RCC 7860 (cell line): ENCODE results near the gene YIPF3.
A peak's percentile ranks its signal among the peaks of the same experiment; 100 is the strongest.
"Not testable (repeated sequence)": the region's sequence is repeated elsewhere in the genome, so short reads cannot be mapped to it uniquely, and the experiment has no call there.

ENCODE experiments used
- DNase-seq: peaks from one replicate; pipeline ENCODE4 v3.0.0-alpha.2; 2015; ENCODE audit warnings: low spot score
- FAIRE-seq: peaks from 2 replicates; lab custom pipeline; 2012; peaks lifted over from hg19 to GRCh38; lab: Jason Lieb, UNC

The YIPF3 gene

GRCh38 chr6:43516697-43517504 lies at the start of gene YIPF3, which contains the start of gene POLR1C:
Gene YIPF3 (minus strand): TSS chr6:43516926. CDS start chr6:43516807, 119 bp downstream.
Gene POLR1C (plus strand): TSS chr6:43517089. CDS start chr6:43517110, 21 bp downstream.
- peak; percentile 92 for DNase-seq
- FAIRE-seq, result peak; percentile 69

GRCh38 chr6:43559328-43559727 lies 42.6 kb upstream of the YIPF3 start:
- no peak for DNase-seq
- FAIRE-seq, result no peak

GRCh38 chr6:43557620-43558019 lies 40.9 kb upstream of the YIPF3 start:
- FAIRE-seq, result not testable (repeated sequence)

GRCh38 chr6:43547222-43547621 lies 30.5 kb upstream of the YIPF3 start:
- DNase-seq, result no peak
- no peak for FAIRE-seq

More at GRCh38 chr6:43557620-43558019, 40.9 kb upstream of the YIPF3 start:
- DNase-seq, result not testable (repeated sequence)

- FAIRE-seq (no peak), DNase-seq (no peak)
These were observed 27.7 kb upstream of the YIPF3 start for GRCh38 chr6:43544461-43544860.

- FAIRE-seq (no peak), DNase-seq (no peak)
These were observed 25.2 kb upstream of the YIPF3 start for GRCh38 chr6:43541774-43542471.

GRCh38 chr6:43540507-43540906 lies 23.8 kb upstream of the YIPF3 start:
- no peak for DNase-seq
- FAIRE-seq, result no peak

GRCh38 chr6:43539409-43539808 lies 22.7 kb upstream of the YIPF3 start:
- FAIRE-seq, DNase-seq: not testable (repeated sequence)

GRCh38 chr6:43538986-43539385 lies 22.3 kb upstream of the YIPF3 start:
- not testable (repeated sequence) for FAIRE-seq, DNase-seq

- DNase-seq, result no peak
- no peak for FAIRE-seq
These were observed 15.5 kb upstream of the YIPF3 start for GRCh38 chr6:43532201-43532600.

- no peak for FAIRE-seq
These were observed 7.8 kb upstream of the YIPF3 start for GRCh38 chr6:43524483-43524961.

GRCh38 chr6:43523284-43523683 lies 6.6 kb upstream of the YIPF3 start:
- DNase-seq, result no peak
- no peak for FAIRE-seq

More at GRCh38 chr6:43524483-43524961, 7.8 kb upstream of the YIPF3 start:
- DNase-seq, result no peak

GRCh38 chr6:43522547-43523261 lies 6.0 kb upstream of the YIPF3 start:
- FAIRE-seq, result no peak

GRCh38 chr6:43521836-43522235 lies 5.1 kb upstream of the YIPF3 start:
- FAIRE-seq, result no peak
- no peak for DNase-seq

More at GRCh38 chr6:43522547-43523261, 6.0 kb upstream of the YIPF3 start:
- no peak for DNase-seq

- DNase-seq (no peak), FAIRE-seq (no peak)
These were observed 3.4 kb upstream of the YIPF3 start for GRCh38 chr6:43520097-43520496.

GRCh38 chr6:43517505-43518357 lies 1.0 kb upstream of the YIPF3 start:
- no peak for FAIRE-seq
- no peak for DNase-seq

- DNase-seq, result no peak
These were observed 394 bp downstream of the YIPF3 start for GRCh38 chr6:43516367-43516696.

GRCh38 chr6:43515808-43516207 lies 918 bp downstream of the YIPF3 start:
- DNase-seq (no peak), FAIRE-seq (no peak)

More at GRCh38 chr6:43516367-43516696, 394 bp downstream of the YIPF3 start:
- no peak for FAIRE-seq

- FAIRE-seq (no peak), DNase-seq (no peak)
These were observed 4.8 kb downstream of the YIPF3 start for GRCh38 chr6:43511824-43512415.

GRCh38 chr6:43510827-43511163 lies 5.9 kb downstream of the YIPF3 start:
- FAIRE-seq (no peak), DNase-seq (no peak)
